ENCODE measurements around the gene FBXL15. TPM values are rescaled to one million over a fixed set of nuclear protein-coding genes. Genes with fewer than 3 reads are reported as not detected.

The FBXL15 gene
- total and polyA plus RNA-seq, 2 of the 4 experiments (the other 2 are of a cell fraction) = 3.0 to 8.4 TPM

DNA sequence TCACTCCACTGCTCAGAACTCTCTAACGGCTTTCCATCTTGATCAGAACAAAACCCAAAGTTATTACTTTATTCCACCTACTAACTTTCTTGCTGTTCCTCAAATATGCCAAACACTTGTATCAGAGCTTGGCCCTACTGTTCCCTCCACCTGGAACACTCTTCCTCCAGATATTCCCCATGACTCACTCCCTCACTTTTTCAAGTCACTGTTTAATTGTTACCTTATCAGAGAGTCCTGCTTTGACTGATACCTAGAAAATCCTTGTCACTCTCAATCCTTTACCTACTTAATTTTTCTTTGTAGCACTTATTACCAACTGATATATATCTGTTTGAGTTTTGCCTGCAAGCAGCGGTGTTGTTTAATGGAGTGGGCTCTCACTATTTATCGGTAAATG lies 30.7 kb upstream of the FBXL15 start:
- in situ Hi-C loops (cut with MboI; ENCODE audit: low sequenced_read_pairs) = loop anchor here (5.0 kb wide), 1 partner anchor 87 kb away; no protein-coding TSS in a partner anchor
- H3K4me2 ChIP-seq (ENCODE audit: low read depth, low read length) = no peak overlapping the region
- H3K14ac ChIP-seq (replicated peaks; ENCODE audit: low read depth, low read length) = no peak overlapping the region
- DNase-seq (no peak), ATAC-seq (ENCODE audit: low read depth) (no peak)
- H4K91ac ChIP-seq (ENCODE audit: insufficient read depth, low read depth, low read length) = no peak overlapping the region
- no peak overlapping the region for H2BK15ac ChIP-seq (ENCODE audit: low read depth, low read length)
- H2BK20ac ChIP-seq (ENCODE audit: low read depth, low read length) = no peak overlapping the region
- H3K4me3 ChIP-seq (ENCODE audit: insufficient read depth, low read depth, low read length) = no peak overlapping the region
- H3K9ac ChIP-seq (ENCODE audit: low read depth, low read length) = no peak overlapping the region
- H3K27me3 ChIP-seq (ENCODE audit: control insufficient read depth, insufficient read depth, low read length) = no peaks in the 10 kb centered on the region
- TF ChIP-seq, protein P1, sequence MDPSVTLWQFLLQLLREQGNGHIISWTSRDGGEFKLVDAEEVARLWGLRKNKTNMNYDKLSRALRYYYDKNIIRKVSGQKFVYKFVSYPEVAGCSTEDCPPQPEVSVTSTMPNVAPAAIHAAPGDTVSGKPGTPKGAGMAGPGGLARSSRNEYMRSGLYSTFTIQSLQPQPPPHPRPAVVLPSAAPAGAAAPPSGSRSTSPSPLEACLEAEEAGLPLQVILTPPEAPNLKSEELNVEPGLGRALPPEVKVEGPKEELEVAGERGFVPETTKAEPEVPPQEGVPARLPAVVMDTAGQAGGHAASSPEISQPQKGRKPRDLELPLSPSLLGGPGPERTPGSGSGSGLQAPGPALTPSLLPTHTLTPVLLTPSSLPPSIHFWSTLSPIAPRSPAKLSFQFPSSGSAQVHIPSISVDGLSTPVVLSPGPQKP (IDR thresholded peaks at IDR 0.05; ENCODE audit: borderline replicate concordance, low read depth, low read length) = no peak
- TF ChIP-seq, protein P2, sequence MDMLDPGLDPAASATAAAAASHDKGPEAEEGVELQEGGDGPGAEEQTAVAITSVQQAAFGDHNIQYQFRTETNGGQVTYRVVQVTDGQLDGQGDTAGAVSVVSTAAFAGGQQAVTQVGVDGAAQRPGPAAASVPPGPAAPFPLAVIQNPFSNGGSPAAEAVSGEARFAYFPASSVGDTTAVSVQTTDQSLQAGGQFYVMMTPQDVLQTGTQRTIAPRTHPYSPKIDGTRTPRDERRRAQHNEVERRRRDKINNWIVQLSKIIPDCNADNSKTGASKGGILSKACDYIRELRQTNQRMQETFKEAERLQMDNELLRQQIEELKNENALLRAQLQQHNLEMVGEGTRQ (IDR thresholded peaks at IDR 0.05; ENCODE audit: low read depth, low read length) = no peak
- TF ChIP-seq, protein P3, sequence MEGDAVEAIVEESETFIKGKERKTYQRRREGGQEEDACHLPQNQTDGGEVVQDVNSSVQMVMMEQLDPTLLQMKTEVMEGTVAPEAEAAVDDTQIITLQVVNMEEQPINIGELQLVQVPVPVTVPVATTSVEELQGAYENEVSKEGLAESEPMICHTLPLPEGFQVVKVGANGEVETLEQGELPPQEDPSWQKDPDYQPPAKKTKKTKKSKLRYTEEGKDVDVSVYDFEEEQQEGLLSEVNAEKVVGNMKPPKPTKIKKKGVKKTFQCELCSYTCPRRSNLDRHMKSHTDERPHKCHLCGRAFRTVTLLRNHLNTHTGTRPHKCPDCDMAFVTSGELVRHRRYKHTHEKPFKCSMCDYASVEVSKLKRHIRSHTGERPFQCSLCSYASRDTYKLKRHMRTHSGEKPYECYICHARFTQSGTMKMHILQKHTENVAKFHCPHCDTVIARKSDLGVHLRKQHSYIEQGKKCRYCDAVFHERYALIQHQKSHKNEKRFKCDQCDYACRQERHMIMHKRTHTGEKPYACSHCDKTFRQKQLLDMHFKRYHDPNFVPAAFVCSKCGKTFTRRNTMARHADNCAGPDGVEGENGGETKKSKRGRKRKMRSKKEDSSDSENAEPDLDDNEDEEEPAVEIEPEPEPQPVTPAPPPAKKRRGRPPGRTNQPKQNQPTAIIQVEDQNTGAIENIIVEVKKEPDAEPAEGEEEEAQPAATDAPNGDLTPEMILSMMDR (conservative IDR thresholded peaks at IDR 0.05; ENCODE audit: low read depth, low read length) = no peak
- TF ChIP-seq FOS (IDR thresholded peaks at IDR 0.05; ENCODE audit: low read depth, low read length) (no peak), RFX5 (IDR thresholded peaks at IDR 0.05; ENCODE audit: low read depth, low read length) (no peak), SMC3 (IDR thresholded peaks at IDR 0.05; ENCODE audit: low read depth, low read length) (no peak), MAFK (IDR thresholded peaks at IDR 0.05; ENCODE audit: low read depth, low read length) (no peak)
- dilution Hi-C loops (cut with HindIII; ENCODE audit: low sequenced_read_pairs, unreplicated experiment) = no loop called here
- H3K9me3 ChIP-seq (ENCODE audit: control insufficient read depth, insufficient read depth, low read length) = no peaks in the 10 kb centered on the region
- WGBS, 2 experiments (ENCODE audit: extremely low coverage in 2 of 2, insufficient read length in 1 of 2) = no CpG with 5 or more reads among the region's 3 CpGs
- H2AFZ ChIP-seq (replicated peaks; ENCODE audit: low read length, poor library complexity) = no peak overlapping the region
- BruUV-seq (replicated peaks) = no TSS peak
- H3K18ac ChIP-seq (ENCODE audit: low read depth, low read length) = no peak overlapping the region
- POLR2A ChIA-PET (ENCODE audit: unreplicated experiment) = no interaction called here
- CTCF ChIA-PET = no interaction called here
- H4K8ac ChIP-seq (ENCODE audit: low read depth in 2 of 2, low read length in 2 of 2) = no peak overlapping the region
- H2BK120ac ChIP-seq (ENCODE audit: low read depth, low read length) = no peak overlapping the region
- H3K4ac ChIP-seq (ENCODE audit: low read depth, low read length) = no peak overlapping the region
- no peak overlapping the region for H3K27ac ChIP-seq (ENCODE audit: insufficient read depth, low read length)
- peaks cover 3% of the 10 kb centered on the region for H3K4me1 ChIP-seq (ENCODE audit: control insufficient read depth, insufficient read depth, low read length)
- peaks cover 4% of the 10 kb centered on the region for H3K9me1 ChIP-seq (ENCODE audit: insufficient read depth, low read length)
- H3K56ac ChIP-seq (ENCODE audit: extremely low read depth, insufficient read depth, low read length) = no peak overlapping the region
- H3K79me1 ChIP-seq (ENCODE audit: low read depth in 1 of 2, low read length in 2 of 2) = peaks cover 0 to 5% of the 10 kb centered on the region in 2 experiments; a peak in 2 of 4 replicates
- H4K20me1 ChIP-seq (ENCODE audit: insufficient read depth, low read length) = peaks cover 3% of the 10 kb centered on the region; the same call in 1 of the 2 replicates
- H2AK9ac ChIP-seq (replicated peaks; ENCODE audit: low read depth, low read length, poor library complexity) = no peak overlapping the region
- H3K23ac ChIP-seq (ENCODE audit: low read depth, low read length) = no peak overlapping the region
- no peak overlapping the region for H2AK5ac ChIP-seq (ENCODE audit: low read depth, low read length)
- H2BK5ac ChIP-seq (ENCODE audit: low read depth, low read length, poor library complexity, severe bottlenecking) = no peak overlapping the region
- no peaks in the 10 kb centered on the region for H3K36me3 ChIP-seq (ENCODE audit: control insufficient read depth, insufficient read depth, low read length)
- intact Hi-C loops (cut with micrococcal nuclease) = loop anchor here (10.0 kb wide), 1 partner anchor 255 kb away; the partner anchor contains the start of gene TRIM8
- no peak overlapping the region for H4K5ac ChIP-seq (ENCODE audit: low read depth, low read length)
